ENCODE measurements around the gene CDC42EP4.

DNA sequence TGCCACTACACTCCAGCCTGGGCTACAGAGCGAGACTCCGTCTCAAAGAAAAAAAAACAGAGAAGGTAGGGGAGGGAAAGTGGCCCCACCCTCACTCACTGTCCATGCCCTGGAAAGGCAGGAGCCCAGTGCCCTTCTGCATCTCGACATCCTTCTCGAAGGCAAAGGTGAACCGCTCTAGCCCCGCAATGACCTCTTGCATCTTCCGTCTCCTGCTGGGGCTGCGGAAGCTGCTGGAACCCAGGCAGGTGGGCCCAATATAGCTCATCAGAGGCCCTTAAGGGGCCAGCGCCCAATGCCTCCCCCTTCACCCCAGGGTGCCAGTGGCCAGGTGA, 50.2 kb downstream of the CDC42EP4 start, which contains the start of gene CPSF4L:
- TF ChIP-seq PHB (CRISPR knock-in tag; IDR thresholded peaks at IDR 0.05): no peak
- TF ChIP-seq, protein P1, sequence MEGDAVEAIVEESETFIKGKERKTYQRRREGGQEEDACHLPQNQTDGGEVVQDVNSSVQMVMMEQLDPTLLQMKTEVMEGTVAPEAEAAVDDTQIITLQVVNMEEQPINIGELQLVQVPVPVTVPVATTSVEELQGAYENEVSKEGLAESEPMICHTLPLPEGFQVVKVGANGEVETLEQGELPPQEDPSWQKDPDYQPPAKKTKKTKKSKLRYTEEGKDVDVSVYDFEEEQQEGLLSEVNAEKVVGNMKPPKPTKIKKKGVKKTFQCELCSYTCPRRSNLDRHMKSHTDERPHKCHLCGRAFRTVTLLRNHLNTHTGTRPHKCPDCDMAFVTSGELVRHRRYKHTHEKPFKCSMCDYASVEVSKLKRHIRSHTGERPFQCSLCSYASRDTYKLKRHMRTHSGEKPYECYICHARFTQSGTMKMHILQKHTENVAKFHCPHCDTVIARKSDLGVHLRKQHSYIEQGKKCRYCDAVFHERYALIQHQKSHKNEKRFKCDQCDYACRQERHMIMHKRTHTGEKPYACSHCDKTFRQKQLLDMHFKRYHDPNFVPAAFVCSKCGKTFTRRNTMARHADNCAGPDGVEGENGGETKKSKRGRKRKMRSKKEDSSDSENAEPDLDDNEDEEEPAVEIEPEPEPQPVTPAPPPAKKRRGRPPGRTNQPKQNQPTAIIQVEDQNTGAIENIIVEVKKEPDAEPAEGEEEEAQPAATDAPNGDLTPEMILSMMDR (IDR thresholded peaks at IDR 0.05 in 2 of 3, conservative IDR thresholded peaks at IDR 0.05 in 1 of 3; ENCODE audit: insufficient read depth in 2 of 3, low read depth in 1 of 3, low read length in 3 of 3): no peak
- TF ChIP-seq SIX5 (IDR thresholded peaks at IDR 0.05; ENCODE audit: borderline replicate concordance in 1 of 2, insufficient read depth in 1 of 2, low read depth in 1 of 2, low read length in 2 of 2): no peak
- no peak for TF ChIP-seq ZBTB8A (IDR thresholded peaks at IDR 0.05; ENCODE audit: partially characterized antibody)
- no peak for TF ChIP-seq CCNT2 (IDR thresholded peaks at IDR 0.05; ENCODE audit: borderline replicate concordance, extremely low read depth, insufficient read length, low read depth, low read length)
- TF ChIP-seq SIN3A (IDR thresholded peaks at IDR 0.05; ENCODE audit: borderline replicate concordance in 2 of 2, control insufficient read depth in 1 of 2, low read depth in 2 of 2, low read length in 2 of 2): no peak
- TF ChIP-seq MECOM (CRISPR knock-in tag; IDR thresholded peaks at IDR 0.05): no peak
- TF ChIP-seq KDM1A (IDR thresholded peaks at IDR 0.05): no peak
- no peak for TF ChIP-seq PHF20 (IDR thresholded peaks at IDR 0.05; ENCODE audit: partially characterized antibody)
- TF ChIP-seq EGR1 (conservative IDR thresholded peaks at IDR 0.05): no peak
- no peak for TF ChIP-seq MAZ (CRISPR knock-in tag; conservative IDR thresholded peaks at IDR 0.05 in 1 of 2, IDR thresholded peaks at IDR 0.05 in 1 of 2)
- no peak for TF ChIP-seq MCM5 (IDR thresholded peaks at IDR 0.05; ENCODE audit: low read depth)
- TF ChIP-seq DNMT1 (IDR thresholded peaks at IDR 0.05): no peak
